LoVo (cell line): Measurements from ENCODE around the gene UBXN11.
A peak's percentile ranks its signal among the peaks of the same experiment; 100 is the strongest.

Experiments used
- DNase-seq: peaks from one replicate; pipeline ENCODE4 v3.0.0-alpha.2; 2016; ENCODE audit warnings: low spot score

UBXN11 gene

GRCh38 chr1:26268290-26269197 lies 37.9 kb downstream of the UBXN11 start:
- DNase-seq, result no peak

GRCh38 chr1:26265405-26265804 lies 41.0 kb downstream of the UBXN11 start:
- DNase-seq, result no peak

GRCh38 chr1:26263212-26263611 lies 43.2 kb downstream of the UBXN11 start:
- DNase-seq, result no peak

GRCh38 chr1:26259578-26259977 lies 46.9 kb downstream of the UBXN11 start:
- DNase-seq, result no peak

- DNase-seq, result no peak
Observed at GRCh38 chr1:26259005-26259404, 47.4 kb downstream of the UBXN11 start.

GRCh38 chr1:26257222-26257621 lies 49.2 kb downstream of the UBXN11 start:
- no peak for DNase-seq

GRCh38 chr1:26254404-26254803 lies 52.0 kb downstream of the UBXN11 start:
- no peak for DNase-seq

- DNase-seq, result no peak
Observed at GRCh38 chr1:26252718-26253117, 53.7 kb downstream of the UBXN11 start.

GRCh38 chr1:26239936-26240335 lies 66.5 kb downstream of the UBXN11 start:
- DNase-seq, result no peak

GRCh38 chr1:26237230-26237966 lies 69.0 kb downstream of the UBXN11 start:
- peak; percentile 26 for DNase-seq

GRCh38 chr1:26234644-26235370 lies 71.6 kb downstream of the UBXN11 start:
- peak; percentile 24 for DNase-seq

- DNase-seq, result peak; percentile 99
Observed at GRCh38 chr1:26233903-26234643, 72.4 kb downstream of the UBXN11 start, which contains the start of gene CEP85. Gene CEP85 (plus strand): TSS chr1:26234200. CDS start chr1:26239784, 5,584 bp downstream.
